Measurements from ENCODE around the gene TRPM6.
"Not testable (repeated sequence)": the region's sequence is repeated elsewhere in the genome, so short reads cannot be mapped to it uniquely, and the experiment has no call there.

The TRPM6 gene, protein sequence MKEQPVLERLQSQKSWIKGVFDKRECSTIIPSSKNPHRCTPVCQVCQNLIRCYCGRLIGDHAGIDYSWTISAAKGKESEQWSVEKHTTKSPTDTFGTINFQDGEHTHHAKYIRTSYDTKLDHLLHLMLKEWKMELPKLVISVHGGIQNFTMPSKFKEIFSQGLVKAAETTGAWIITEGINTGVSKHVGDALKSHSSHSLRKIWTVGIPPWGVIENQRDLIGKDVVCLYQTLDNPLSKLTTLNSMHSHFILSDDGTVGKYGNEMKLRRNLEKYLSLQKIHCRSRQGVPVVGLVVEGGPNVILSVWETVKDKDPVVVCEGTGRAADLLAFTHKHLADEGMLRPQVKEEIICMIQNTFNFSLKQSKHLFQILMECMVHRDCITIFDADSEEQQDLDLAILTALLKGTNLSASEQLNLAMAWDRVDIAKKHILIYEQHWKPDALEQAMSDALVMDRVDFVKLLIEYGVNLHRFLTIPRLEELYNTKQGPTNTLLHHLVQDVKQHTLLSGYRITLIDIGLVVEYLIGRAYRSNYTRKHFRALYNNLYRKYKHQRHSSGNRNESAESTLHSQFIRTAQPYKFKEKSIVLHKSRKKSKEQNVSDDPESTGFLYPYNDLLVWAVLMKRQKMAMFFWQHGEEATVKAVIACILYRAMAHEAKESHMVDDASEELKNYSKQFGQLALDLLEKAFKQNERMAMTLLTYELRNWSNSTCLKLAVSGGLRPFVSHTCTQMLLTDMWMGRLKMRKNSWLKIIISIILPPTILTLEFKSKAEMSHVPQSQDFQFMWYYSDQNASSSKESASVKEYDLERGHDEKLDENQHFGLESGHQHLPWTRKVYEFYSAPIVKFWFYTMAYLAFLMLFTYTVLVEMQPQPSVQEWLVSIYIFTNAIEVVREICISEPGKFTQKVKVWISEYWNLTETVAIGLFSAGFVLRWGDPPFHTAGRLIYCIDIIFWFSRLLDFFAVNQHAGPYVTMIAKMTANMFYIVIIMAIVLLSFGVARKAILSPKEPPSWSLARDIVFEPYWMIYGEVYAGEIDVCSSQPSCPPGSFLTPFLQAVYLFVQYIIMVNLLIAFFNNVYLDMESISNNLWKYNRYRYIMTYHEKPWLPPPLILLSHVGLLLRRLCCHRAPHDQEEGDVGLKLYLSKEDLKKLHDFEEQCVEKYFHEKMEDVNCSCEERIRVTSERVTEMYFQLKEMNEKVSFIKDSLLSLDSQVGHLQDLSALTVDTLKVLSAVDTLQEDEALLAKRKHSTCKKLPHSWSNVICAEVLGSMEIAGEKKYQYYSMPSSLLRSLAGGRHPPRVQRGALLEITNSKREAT (N-terminal part only)

DNA sequence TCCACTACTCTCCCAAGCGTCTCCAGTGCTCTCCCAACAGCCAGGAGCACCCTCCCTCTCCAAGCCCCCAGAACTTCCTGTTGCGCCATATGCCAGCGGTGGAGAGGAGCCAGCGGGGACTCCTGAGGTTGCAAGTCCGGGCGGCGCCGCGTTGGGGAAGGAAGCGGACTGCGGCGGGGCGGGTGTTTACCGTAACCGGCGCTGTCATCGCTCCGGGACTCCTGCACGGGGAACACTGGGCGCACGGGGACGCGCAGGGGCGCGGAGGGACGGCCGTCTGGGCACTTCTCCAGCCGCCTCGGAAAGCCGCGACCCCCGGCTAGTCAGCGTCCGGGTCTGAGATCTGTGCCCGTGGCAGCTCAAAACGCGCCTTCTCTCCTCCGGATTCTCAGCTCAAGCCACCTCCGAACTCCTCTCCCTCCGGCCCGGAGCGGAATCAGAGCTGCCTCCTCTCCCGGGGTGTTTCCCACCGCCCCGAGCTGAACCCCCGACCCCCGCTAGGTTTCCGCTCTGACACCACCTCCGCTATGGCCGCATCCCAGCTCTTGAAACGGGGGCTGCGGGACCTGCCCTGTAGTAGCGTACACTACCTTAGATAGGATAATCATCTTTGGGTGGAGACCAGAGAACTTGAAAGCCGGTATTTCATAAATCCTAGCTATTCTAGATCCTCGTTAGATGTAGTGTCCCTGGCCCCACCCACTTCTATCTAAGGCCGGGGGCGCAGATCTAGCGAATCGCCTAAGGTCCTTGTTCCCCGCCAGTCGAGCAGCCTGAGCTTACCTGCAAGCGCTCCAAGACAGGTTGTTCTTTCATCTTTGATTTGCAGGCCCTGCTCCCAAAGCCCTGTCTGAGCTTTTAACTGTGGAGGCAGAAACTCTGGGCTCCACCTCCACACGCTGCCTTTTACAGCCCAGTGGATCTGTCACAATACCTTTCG, at the start of gene TRPM6:
TSS of gene TRPM6 (minus strand) at position 881 of the 940 bp plus-strand sequence. CDS start at position 816, 65 bp downstream.
- DNase-seq, result peak; percentile 83

DNA sequence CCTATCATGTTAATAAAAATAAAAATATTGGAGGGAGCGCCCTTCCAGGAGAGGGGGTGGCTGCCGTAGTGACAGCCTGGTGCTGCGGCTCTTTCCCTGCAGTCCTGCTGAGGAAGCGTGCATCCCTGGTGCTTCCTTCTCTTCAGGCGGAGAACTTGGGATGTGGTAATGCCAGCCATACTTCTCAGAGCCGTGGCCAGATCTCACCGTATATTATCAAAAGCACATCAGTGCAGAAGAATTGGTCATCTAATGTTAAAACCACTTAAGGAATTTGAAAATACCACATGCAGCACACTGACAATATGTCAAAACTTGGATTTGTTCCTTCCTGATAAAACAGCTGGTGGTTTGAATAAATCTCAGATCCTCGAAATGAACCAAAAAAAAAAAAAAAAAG, 47.3 kb upstream of the TRPM6 start:
- no peak for DNase-seq

DNA sequence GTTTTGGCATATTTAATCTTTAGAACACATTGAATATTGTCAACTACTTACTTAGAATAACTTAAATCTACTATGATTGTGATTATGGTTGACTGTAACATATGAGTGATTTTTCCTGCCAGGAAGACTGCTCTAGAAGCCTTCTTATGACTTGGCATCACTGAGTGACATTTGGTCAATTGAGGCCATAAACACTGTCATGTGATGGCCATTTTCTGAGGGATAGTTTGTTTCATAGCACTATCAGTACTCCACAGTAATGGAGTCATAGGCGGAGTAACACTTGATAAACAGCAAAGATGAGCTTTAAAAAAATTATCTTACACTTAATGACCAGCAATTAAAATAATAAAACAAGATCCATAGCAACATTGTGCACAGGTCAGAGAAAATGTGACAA, 34.0 kb upstream of the TRPM6 start:
- no peak for DNase-seq

DNA sequence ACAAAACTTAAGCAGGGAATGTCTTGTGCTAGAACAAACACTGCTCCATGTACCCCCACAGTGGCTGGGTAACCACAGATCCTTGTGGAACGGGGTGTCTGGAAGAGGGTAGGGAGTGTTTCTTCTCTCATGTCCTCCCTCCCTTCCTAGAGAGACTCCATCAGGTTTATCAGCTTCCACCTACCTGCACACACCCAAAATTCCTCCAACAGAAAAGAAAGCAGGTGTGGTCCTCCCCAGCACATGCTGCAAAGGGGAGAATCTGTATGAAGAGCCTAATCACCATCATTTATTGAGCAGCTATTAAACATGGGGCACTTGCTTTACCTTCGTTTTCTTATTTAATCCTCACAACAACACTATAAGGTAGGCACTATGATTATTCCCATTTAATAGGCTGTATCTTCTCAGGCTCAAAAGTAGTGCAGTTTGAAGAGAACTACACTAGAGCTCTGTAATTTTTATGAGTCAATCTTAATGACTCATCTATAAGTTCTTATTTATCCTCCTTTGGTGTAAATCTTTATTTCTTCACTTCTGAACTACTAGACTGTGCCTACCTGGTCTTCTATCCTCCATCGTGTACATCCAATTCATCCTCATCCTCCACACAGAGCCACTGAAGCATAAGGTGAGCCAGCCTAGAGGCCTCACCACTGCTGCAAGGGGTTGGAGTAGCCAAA, 33.4 kb upstream of the TRPM6 start:
- no peak for DNase-seq

DNA sequence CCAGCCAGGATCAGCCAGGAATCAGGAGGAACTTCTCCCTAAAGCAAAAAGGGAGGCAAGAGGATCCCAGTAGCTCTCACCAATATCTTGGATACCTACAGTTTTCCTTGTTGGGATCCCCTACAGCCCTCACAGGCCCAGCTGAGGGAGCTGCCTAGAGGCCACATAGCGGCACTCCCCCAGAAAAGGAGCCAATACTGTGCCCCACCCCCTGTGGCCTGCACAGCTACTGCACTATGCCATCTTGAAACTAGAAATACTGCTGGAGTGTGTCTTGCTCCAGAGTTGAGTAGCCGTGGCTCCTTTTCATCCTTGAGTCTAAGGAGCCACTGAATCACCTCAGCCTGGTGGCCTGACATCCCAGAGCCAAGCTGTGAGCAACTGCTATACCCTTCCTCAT, 22.3 kb upstream of the TRPM6 start:
- DNase-seq, result no peak

DNA sequence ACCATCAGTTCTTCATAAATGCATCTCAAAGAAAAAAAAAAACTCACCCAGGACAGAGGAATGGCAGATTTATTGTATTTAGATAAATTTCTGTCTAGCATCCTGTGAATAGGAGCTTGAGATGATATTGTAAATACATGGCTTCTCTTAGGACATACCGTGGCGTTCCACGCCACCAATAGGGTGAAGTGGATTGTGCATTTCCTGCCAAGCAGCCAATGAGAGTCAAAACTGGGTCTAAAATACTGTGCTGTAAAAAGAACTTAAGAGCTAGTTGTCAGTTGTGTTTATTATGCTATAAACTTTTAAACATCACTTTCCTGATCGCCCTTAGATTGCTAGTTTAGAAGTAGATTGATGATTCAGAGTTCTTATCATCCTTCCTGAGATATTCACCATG, 20.9 kb upstream of the TRPM6 start:
- DNase-seq, result no peak

DNA sequence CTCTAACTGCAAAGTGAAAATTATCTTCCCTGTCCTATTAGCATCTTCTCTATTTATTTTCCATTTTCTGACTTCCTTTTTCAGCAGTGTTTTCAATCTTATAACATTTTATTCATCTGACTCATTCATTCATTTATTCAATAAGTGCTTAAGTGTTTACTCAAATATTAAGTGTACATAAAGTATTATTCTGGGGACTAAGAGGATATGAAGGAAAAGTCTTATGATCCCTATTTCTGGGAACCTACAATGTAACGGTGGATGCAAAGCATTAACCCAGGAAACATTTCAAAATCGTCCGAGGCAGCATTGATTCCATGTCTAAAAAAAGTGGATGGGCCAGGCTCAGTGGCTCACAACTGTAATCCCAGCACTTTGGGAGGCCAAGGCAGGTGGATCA, 19.4 kb upstream of the TRPM6 start:
- no peak for DNase-seq

DNA sequence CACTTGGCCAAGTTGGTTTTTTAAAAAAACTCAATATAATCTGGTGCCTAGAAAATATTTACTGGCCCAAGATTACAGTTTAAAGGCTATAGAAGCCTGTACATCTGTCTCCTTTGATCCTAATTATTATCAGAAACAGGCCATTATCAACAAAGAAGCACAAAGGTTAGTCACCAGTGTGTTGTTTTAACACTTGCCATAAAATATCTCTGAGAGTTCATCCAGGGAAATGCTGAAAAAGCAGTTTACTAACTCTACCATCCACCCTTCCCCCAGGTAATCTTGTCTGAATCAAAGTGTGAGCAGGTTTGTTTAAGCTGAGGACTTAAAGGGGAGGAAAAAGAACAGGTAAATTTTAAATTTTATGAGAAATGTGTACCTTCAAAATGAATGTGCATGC, 13.3 kb upstream of the TRPM6 start:
- no peak for DNase-seq

DNA sequence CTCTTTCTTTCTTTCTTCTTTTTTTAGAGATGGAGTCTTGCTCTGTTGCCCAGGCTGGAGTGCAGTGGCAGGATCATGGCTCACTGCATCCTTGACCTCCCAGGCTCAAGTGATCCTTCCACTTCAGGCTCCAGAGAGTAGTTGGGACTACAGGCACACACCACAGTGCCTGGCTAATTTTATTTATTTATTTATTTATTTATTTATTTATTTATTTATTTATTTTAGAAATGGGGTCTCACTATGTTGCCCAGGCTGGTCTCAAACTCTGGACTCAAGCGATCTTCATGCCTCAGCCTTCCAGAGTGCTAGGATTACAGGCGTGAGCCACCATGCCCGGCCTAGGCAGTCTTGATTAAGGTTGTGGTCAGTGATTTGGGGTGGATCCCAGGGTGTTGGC, 728 bp upstream of the TRPM6 start:
- DNase-seq, result not testable (repeated sequence)

DNA sequence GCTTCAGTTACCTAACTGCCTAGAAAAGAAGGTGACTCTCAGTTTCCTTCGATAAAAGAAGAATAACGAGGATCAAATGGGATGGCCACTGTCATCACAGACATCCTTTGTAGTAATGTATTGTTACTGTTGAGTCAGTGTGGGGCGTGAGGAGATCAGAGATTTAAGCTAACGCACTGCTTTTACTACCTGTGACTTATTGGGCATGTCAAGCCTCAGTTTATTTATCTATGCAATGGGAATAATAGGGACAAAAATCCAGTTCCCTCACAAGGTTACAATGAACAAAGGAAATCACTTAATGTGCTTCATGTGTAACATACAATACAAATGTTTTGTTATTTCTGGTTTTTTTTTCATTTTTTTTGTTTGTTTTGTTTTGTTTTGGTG, 255 bp upstream of the TRPM6 start:
- DNase-seq, result no peak

DNA sequence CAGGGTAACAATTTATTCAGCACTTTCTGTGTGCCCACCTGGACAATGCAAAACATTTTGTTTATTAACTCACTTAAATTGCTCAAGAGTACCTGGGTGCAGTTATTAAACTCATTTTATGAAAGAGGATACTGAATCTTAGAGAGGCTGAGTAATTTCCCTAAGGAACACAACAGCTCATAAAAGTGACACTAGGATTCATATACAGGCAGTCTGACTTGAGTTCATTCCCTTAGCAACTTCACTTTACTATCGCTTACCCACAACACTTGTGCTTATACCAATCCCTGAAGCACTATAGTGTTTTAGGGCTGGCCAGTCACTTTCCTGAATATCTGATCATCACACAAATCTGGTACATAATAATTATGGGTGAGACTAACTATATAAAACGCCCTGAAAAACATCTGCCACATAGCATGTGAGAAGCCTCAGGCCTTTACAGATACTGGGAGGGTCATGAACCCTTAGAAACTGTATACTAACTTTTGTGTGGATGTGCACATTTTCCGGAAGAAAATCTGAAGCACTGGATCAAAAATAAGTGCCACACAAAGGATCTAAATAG, 11.3 kb downstream of the TRPM6 start:
- no peak for DNase-seq

DNA sequence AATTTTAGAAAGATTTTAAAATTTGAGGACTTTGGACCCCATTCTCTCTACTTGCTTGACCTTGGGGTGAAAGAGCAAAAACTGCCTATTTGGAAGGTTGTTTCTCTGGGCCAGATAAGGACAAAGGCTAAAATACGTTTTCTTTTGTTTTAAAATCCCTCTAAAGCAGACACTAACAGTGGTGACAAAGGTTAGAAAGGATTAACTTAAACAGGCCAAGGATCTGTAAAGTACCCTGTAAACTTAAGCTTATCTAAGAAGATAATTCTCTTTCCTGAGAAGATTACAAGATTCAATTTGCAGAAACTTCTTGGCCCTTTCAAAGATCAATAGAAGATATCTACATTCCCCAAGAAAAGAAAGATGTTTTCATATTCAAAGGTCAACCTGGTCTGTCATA, 12.1 kb downstream of the TRPM6 start:
- no peak for DNase-seq

DNA sequence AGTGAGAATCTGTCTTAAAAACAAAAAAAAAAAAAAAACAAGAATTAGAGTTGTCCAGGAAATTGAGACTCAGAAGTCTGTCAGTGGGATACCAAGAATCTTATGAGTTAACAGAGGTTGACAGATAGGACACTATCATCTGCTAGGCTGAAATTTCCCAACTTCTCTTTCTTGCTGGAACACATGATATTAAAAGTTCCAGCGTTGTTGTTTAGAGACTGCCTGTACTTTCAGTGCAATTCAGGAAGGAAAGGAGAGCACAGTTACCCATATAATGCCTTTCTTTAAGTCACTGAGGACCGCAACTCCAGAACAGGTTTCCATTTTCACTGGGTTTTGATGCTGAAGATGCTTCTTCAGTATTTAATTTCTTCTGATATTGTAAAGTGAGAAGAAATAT, 13.5 kb downstream of the TRPM6 start:
- no peak for DNase-seq

DNA sequence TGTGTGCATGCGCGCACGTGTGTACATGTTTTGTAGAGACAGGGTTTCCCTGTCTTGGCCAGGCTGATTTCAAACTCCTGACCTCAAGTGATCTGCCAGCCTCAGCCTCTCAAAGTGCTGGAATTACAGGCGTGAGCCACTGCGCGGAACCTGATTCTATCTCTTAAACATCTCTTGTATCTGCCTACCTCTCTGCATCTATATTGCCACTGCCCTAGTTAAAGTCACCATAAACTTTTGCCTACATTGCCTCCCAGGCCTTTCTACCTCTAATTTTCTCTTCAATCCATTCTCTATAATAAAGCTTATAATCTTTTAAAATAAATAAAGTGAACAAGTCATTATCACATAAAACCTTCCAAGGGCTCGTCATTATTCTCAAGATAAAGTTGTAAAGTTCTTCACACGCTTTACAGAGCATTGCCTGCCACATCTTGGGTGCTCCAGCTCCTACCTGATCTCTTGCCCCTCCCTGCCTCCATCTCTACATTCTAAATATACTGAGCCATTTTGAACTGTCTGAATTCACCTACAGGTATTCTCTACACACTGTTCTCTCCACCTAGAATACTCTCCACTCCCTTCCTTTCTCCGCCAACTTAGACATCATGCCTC, 15.0 kb downstream of the TRPM6 start:
- no peak for DNase-seq

DNA sequence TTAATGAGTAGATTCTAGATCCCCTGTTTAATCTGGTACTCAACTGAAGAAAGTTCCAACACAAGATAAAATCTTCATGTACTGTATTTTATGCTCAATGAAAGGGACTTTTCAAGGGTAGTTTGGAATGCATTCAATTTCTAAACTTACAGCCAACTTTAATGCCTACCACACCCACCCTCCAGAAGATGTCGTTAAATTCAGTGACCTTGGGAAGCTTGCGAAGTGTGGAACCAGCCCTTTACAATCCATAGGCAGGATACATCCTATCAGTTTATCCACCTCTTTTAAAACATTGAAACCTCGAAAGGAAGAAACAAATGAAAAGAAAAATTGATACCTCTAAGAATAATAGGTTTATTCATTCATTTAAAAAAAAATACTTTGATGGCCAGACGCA, 20.2 kb downstream of the TRPM6 start:
- DNase-seq, result no peak

DNA sequence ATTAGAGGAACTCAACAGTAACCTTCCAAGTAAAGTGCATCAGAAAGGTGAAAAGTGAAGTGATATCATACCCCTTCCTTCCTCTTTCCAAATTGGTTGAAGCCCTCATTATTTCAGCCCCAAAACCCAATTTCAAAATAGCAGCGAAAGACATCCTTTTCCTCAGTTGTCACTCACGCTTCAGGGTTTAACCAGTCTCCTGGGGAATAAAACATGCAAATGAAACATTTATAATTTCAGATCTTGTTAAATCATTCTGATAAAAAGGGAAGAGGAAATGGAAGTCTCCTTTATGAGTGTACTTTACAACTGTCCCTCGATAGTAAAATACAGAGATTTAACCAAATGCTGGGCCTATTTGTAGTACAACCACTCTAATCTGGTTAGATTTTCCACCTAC, 22.5 kb downstream of the TRPM6 start:
- no peak for DNase-seq

DNA sequence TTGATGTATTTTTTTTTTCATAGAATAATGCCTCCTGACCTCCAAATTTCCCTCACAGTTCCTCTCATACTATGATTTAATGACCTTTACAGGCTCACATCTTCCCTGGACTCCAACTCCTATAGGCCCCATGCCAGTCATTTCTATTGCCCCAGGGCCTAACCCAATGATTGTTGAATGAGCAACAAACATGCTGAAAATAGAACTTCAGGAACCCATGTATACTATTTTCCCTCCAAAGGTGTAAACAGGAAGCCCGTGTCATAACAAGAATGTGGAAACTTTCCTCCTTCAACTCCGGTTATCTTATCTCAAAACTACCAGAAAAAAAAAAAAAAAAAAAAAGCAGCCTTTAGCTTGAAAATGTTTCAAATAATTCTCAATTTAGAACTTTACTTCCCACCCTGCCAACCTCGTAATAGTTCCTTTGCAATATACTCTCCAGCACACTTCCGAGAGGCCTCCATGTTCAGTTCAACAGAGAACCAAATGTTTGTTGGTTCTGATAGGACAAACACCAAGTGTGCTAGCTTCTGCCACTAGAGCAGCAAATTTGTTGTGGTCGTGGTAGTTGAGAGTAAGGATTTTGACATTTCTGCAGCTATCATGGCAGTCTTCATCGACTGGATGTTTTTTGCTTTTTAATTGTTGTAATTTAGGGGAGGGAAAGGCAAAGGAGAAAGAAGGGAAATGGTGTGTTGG, 25.8 kb downstream of the TRPM6 start:
- DNase-seq, result no peak

DNA sequence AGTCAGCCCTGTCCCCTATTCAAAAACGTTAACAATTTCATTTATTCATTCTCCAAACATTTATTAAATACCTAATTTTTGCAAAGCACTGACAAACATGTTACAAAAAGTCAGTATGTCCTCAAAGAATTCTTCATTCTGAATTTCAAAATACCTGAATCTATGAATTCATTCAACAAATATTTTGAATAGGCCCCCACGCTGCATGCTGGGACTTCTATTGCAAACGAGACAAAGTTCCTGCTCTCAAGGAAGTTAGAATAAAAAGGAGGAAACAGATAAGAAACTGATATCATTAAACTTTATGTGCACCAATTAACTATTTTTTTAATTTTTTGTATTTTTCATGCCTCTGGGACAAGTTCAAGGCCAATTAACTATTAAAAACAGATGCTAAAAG, 26.6 kb downstream of the TRPM6 start:
- no peak for DNase-seq

DNA sequence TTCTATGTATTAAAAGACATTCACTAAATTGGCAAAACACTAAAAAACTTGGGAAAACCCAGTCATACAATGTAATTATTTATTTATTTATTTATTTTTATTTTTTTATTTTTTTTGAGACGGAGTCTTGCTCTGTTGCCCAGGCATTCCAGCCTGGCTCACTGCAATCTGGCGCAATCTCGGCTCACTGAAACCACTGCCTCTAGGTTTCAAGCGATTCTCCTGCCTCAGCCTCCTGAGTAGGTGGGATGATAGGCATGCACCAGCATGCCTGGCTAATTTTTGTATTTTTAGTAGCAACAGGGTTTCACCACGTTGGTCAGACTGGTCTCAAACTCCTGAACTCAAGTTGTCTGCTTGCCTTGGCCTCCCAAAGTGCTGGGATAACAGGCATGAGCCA, 27.5 kb downstream of the TRPM6 start:
- not testable (repeated sequence) for DNase-seq

DNA sequence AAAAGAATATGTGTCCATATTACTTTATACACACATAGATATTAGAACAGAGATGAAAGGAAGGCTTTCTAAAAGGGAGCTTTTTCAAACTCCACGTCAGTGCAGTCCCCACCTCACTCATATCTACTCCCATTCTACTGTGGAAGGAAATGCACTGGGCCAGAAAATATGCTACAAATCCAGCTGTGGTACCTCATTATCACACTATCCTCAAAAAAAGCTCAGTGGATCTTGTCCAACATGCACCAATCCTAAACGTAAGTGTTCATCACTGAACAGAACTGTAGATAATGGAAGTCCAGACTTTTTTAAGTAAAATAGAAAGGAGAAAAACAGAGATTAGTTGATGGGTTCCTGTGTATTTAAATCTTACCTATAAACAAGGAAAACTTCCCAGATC, 27.9 kb downstream of the TRPM6 start:
- no peak for DNase-seq
